T-helper 2 cell treated with Interferon-gamma antibody and Interleukin-4, amounts not matched to agents 5 μg/mL and 100 μg/mL, for 36 hours (primary cell): Measurements from ENCODE around the gene CYGB.
"Not testable (repeated sequence)": the region's sequence is repeated elsewhere in the genome, so short reads cannot be mapped to it uniquely, and the experiment has no call there.

Source experiments
- DNase-seq: peaks from one replicate; pipeline ENCODE4 v3.0.0; 2021; ENCODE audit warnings: low spot score
- H3K27ac Mint-ChIP-seq: one replicate; pipeline ENCODE4 v1.8.0; 2021; ENCODE audit warnings: mild to moderate bottlenecking, mixed read lengths
- H3K27me3 Mint-ChIP-seq: one replicate; pipeline ENCODE4 v1.8.0; 2021; ENCODE audit warnings: low read depth, mixed read lengths
- H3K36me3 Mint-ChIP-seq: one replicate; pipeline ENCODE4 v1.8.0; 2021; ENCODE audit warnings: low read depth, mixed read lengths
- H3K4me1 Mint-ChIP-seq: one replicate; pipeline ENCODE4 v1.8.0; 2021; ENCODE audit warnings: low read depth, mixed read lengths
- H3K4me3 Mint-ChIP-seq: one replicate; pipeline ENCODE4 v1.8.0; 2022; ENCODE audit warnings: mild to moderate bottlenecking, moderate library complexity, mixed read lengths
- H3K9me3 Mint-ChIP-seq: one replicate; pipeline ENCODE4 v1.8.0; 2021; ENCODE audit warnings: mixed read lengths

Gene CYGB

GRCh38 chr17:76540381-76541300 lies 3.1 kb upstream of the CYGB start:
- DNase-seq, result peak; percentile 48
- no peaks in the 10 kb centered on the region for H3K9me3 Mint-ChIP-seq
- no peak overlapping the region for H3K27ac Mint-ChIP-seq
- H3K27me3 Mint-ChIP-seq, result peaks cover 58% of the 10 kb centered on the region
- H3K4me3 Mint-ChIP-seq, result no peak overlapping the region
- no peaks in the 10 kb centered on the region for H3K36me3 Mint-ChIP-seq
- no peaks in the 10 kb centered on the region for H3K4me1 Mint-ChIP-seq

- no peak for DNase-seq
- H3K9me3 Mint-ChIP-seq, result no peaks in the 10 kb centered on the region
- peaks cover 63% of the 10 kb centered on the region for H3K27me3 Mint-ChIP-seq
- H3K4me3 Mint-ChIP-seq, result no peak within 1 kb of the TSS
- H3K27ac Mint-ChIP-seq, result no peak within 1 kb of the TSS
- no peaks in the 10 kb centered on the region for H3K36me3 Mint-ChIP-seq
- no peaks in the 10 kb centered on the region for H3K4me1 Mint-ChIP-seq
Measured at GRCh38 chr17:76539631-76540271, 2.2 kb upstream of the CYGB start, which contains the start of gene PRCD. TSS of gene PRCD (plus strand) at chr17:76540044. CDS start at chr17:76540142, 98 bp downstream.

GRCh38 chr17:76538941-76539570 lies 1.5 kb upstream of the CYGB start:
- no peak for DNase-seq
- Mint-ChIP-seq H3K27me3 (peaks cover 66% of the 10 kb centered on the region), H3K4me3 (no peak overlapping the region)

GRCh38 chr17:76538281-76538931 lies 897 bp upstream of the CYGB start:
- Mint-ChIP-seq H3K27me3 (peaks cover 61% of the 10 kb centered on the region), H3K36me3 (no peaks in the 10 kb centered on the region), H3K4me3 (no peak overlapping the region), H3K9me3 (no peaks in the 10 kb centered on the region), H3K4me1 (no peaks in the 10 kb centered on the region), H3K27ac (no peak overlapping the region)
- DNase-seq, result no peak

More at GRCh38 chr17:76538941-76539570, 1.5 kb upstream of the CYGB start:
- Mint-ChIP-seq H3K4me1 (no peaks in the 10 kb centered on the region), H3K9me3 (no peaks in the 10 kb centered on the region), H3K36me3 (no peaks in the 10 kb centered on the region), H3K27ac (no peak overlapping the region)

- Mint-ChIP-seq H3K36me3 (no peaks in the 10 kb centered on the region), H3K4me1 (no peaks in the 10 kb centered on the region), H3K9me3 (no peaks in the 10 kb centered on the region), H3K27me3 (peaks cover 53% of the 10 kb centered on the region), H3K27ac (no peak overlapping the region), H3K4me3 (no peak overlapping the region)
- no peak for DNase-seq
Measured at GRCh38 chr17:76537288-76537577, 276 bp downstream of the CYGB start.

- no peak overlapping the region for H3K27ac Mint-ChIP-seq
- no peak for DNase-seq
- no peaks in the 10 kb centered on the region for H3K4me1 Mint-ChIP-seq
- no peaks in the 10 kb centered on the region for H3K36me3 Mint-ChIP-seq
- H3K9me3 Mint-ChIP-seq, result no peaks in the 10 kb centered on the region
- no peak overlapping the region for H3K4me3 Mint-ChIP-seq
- peaks cover 48% of the 10 kb centered on the region for H3K27me3 Mint-ChIP-seq
Measured at GRCh38 chr17:76536511-76537287, 810 bp downstream of the CYGB start.

GRCh38 chr17:76535788-76536510 lies 1.6 kb downstream of the CYGB start:
- DNase-seq, result no peak
- peaks cover 42% of the 10 kb centered on the region for H3K27me3 Mint-ChIP-seq
- H3K36me3 Mint-ChIP-seq, result no peaks in the 10 kb centered on the region
- H3K4me1 Mint-ChIP-seq, result no peaks in the 10 kb centered on the region
- no peaks in the 10 kb centered on the region for H3K9me3 Mint-ChIP-seq
- H3K4me3 Mint-ChIP-seq, result no peak overlapping the region
- H3K27ac Mint-ChIP-seq, result no peak overlapping the region

GRCh38 chr17:76534831-76535732 lies 2.4 kb downstream of the CYGB start:
- Mint-ChIP-seq H3K27me3 (peaks cover 34% of the 10 kb centered on the region), H3K9me3 (no peaks in the 10 kb centered on the region), H3K4me1 (no peaks in the 10 kb centered on the region), H3K4me3 (no peak overlapping the region), H3K27ac (no peak overlapping the region), H3K36me3 (no peaks in the 10 kb centered on the region)
- no peak for DNase-seq

- H3K4me1 Mint-ChIP-seq, DNase-seq, H3K27ac Mint-ChIP-seq, H3K4me3 Mint-ChIP-seq, H3K9me3 Mint-ChIP-seq, H3K36me3 Mint-ChIP-seq: not testable (repeated sequence)
- peaks cover 25% of the 10 kb centered on the region for H3K27me3 Mint-ChIP-seq
Measured at GRCh38 chr17:76533640-76534359, 3.7 kb downstream of the CYGB start.

- Mint-ChIP-seq H3K27me3 (peaks cover 22% of the 10 kb centered on the region), H3K4me3 (no peak overlapping the region), H3K36me3 (no peaks in the 10 kb centered on the region), H3K9me3 (no peaks in the 10 kb centered on the region), H3K4me1 (peaks cover 3% of the 10 kb centered on the region), H3K27ac (no peak overlapping the region)
- no peak for DNase-seq
Measured at GRCh38 chr17:76532072-76532651, 5.3 kb downstream of the CYGB start.

- Mint-ChIP-seq H3K4me1 (peaks cover 4% of the 10 kb centered on the region), H3K36me3 (no peaks in the 10 kb centered on the region), H3K27me3 (peaks cover 19% of the 10 kb centered on the region), H3K27ac (no peak overlapping the region), H3K9me3 (no peaks in the 10 kb centered on the region), H3K4me3 (no peak overlapping the region)
- DNase-seq, result no peak
Measured at GRCh38 chr17:76531486-76532038, 5.9 kb downstream of the CYGB start.
